ENCODE data around the gene ASB7.

DNA sequence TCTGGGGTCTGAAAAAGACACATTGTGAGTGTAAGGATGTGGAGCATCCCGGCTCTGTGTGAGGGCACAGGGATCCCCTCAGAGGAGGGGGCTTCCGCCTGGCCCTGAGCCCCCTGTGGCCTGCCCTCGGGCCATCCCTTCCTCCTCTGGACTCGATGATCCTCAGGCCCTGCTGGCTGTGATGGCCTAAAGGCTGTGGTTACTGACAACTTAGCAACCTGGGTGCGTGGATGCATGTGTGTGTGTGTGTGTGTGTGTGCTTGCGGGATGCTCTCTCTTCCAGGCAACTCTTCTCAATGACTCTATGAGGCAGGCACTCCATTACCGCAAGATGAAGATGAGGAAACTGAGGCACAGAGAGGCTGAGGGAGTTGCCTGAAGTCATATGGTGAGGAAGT lies 66.0 kb downstream of the ASB7 start:
- TF ChIP-seq CTCF (IDR thresholded peaks at IDR 0.05) = no peak
- TF ChIP-seq POLR2A (IDR thresholded peaks at IDR 0.05) = no peak
- no peak for TF ChIP-seq POLR2AphosphoS5 (IDR thresholded peaks at IDR 0.05)

All from suprapubic skin (tissue), 4 donors.